Thoracic aorta endothelial cell (primary cell): ENCODE results near the gene GOLGA2. TPM values are rescaled to one million over a fixed set of nuclear protein-coding genes. Genes with fewer than 3 reads are reported as not detected.

Experiments
- small RNA-seq: library from RNA; depleted of rRNA; stranded (forward); fragments of <200 nt; gene quantifications from one replicate; pipeline ENCODE3, GENCODE V24; 2012
- total RNA-seq: library from RNA; depleted of rRNA; stranded (reverse); fragments of >200 nt; gene quantifications from 2 replicates; pipeline ENCODE4 v1.2.3, GENCODE V29; 2012

Gene GOLGA2
- total RNA-seq = 65.9 and 73.5 TPM in 2 replicates

GRCh38 chr9:128275198-128276007, at the start of gene GOLGA2:
TSS of gene GOLGA2 (minus strand) at chr9:128276007. CDS start at chr9:128275976, 31 bp downstream.

GRCh38 chr9:128322404-128323211, 46.8 kb upstream of the GOLGA2 start, which contains the start of the genes COQ4 and TRUB2:
TSS of gene COQ4 (plus strand) at chr9:128322839. CDS start at chr9:128322859, 20 bp downstream.
TSS of gene TRUB2 (minus strand) at chr9:128322447. CDS start at chr9:128322408, 39 bp downstream.

GRCh38 chr9:128276008-128276573, 284 bp upstream of the GOLGA2 start, which contains the start of gene SWI5:
TSS of gene SWI5 (plus strand) at chr9:128276276.

Small RNAs within 50 kb of the gene (small RNA-seq; reads per million reads assigned to genes)
- 1.8 reads per million, percentile 45 among the genes with 10 or more reads in this experiment for gene MIR199B
- gene MIR3154 = not detected

Other genes with a start within 250 kb of the GOLGA2 start
- gene NAIF1, start 208.7 kb downstream of the GOLGA2 start, total RNA-seq = 6.6 and 7.7 TPM in 2 replicates
- gene SLC25A25, start 207.8 kb downstream of the GOLGA2 start, total RNA-seq = 13.2 and 14.0 TPM in 2 replicates
- gene PTGES2, start 148.3 kb downstream of the GOLGA2 start, total RNA-seq = 56.1 and 57.6 TPM in 2 replicates
- gene LCN2, start 126.6 kb downstream of the GOLGA2 start, total RNA-seq = not detected in 2 replicates
- gene BBLN, start 115.7 kb downstream of the GOLGA2 start, total RNA-seq = 37.6 and 39.0 TPM in 2 replicates
- 33.6 and 47.6 TPM in 2 replicates for gene CIZ1, start 84.4 kb downstream of the GOLGA2 start, total RNA-seq
- 0.57 and 0.66 TPM in 2 replicates for gene DNM1, start 72.6 kb downstream of the GOLGA2 start, total RNA-seq
- gene SWI5, start 269 bp upstream of the GOLGA2 start, total RNA-seq = 24.9 and 26.3 TPM in 2 replicates
- gene TRUB2, start 46.4 kb upstream of the GOLGA2 start, total RNA-seq = 20.7 and 23.3 TPM in 2 replicates
- 31.1 and 36.1 TPM in 2 replicates for gene COQ4, start 46.8 kb upstream of the GOLGA2 start, total RNA-seq
- 29.3 and 33.7 TPM in 2 replicates for gene SLC27A4, start 64.5 kb upstream of the GOLGA2 start, total RNA-seq
- gene URM1, start 95.4 kb upstream of the GOLGA2 start, total RNA-seq = 54.8 and 55.3 TPM in 2 replicates
- 20.7 and 22.5 TPM in 2 replicates for gene CERCAM, start 144.8 kb upstream of the GOLGA2 start, total RNA-seq
- 41.6 and 44.8 TPM in 2 replicates for gene ODF2, start 180.0 kb upstream of the GOLGA2 start, total RNA-seq
- 27.4 and 34.9 TPM in 2 replicates for gene GLE1, start 228.7 kb upstream of the GOLGA2 start, total RNA-seq